ENCODE measurements around the gene ERI3.

The ERI3 gene

GRCh38 chr1:44261171-44261817 is 93.8 kb downstream of the ERI3 start:
- DNase-seq = no peak

GRCh38 chr1:44260792-44261170 is 94.3 kb downstream of the ERI3 start:
- no peak for DNase-seq

- no peak for DNase-seq
These were observed 96.0 kb downstream of the ERI3 start for GRCh38 chr1:44259090-44259489.

GRCh38 chr1:44256762-44257554 is 98.1 kb downstream of the ERI3 start:
- DNase-seq = no peak

- no peak for DNase-seq
These were observed 100.6 kb downstream of the ERI3 start for GRCh38 chr1:44254392-44254910.

GRCh38 chr1:44251989-44252671 is 102.9 kb downstream of the ERI3 start:
- no peak for DNase-seq

- no peak for DNase-seq
These were observed 103.6 kb downstream of the ERI3 start for GRCh38 chr1:44251486-44251885.

GRCh38 chr1:44250068-44250781 is 104.8 kb downstream of the ERI3 start:
- DNase-seq = no peak

- DNase-seq = no peak
These were observed 105.5 kb downstream of the ERI3 start for GRCh38 chr1:44249543-44249942.

- DNase-seq = no peak
These were observed 108.3 kb downstream of the ERI3 start for GRCh38 chr1:44246806-44247205.

GRCh38 chr1:44244986-44245385 is 110.1 kb downstream of the ERI3 start:
- DNase-seq = no peak

- DNase-seq = no peak
These were observed 111.1 kb downstream of the ERI3 start for GRCh38 chr1:44243782-44244495.

- no peak for DNase-seq
These were observed 112.3 kb downstream of the ERI3 start for GRCh38 chr1:44242746-44243145.

- DNase-seq = no peak
These were observed 114.0 kb downstream of the ERI3 start for GRCh38 chr1:44240802-44241671.

GRCh38 chr1:44239961-44240371 is 115.1 kb downstream of the ERI3 start:
- no peak for DNase-seq

- DNase-seq = no peak
These were observed 115.6 kb downstream of the ERI3 start for GRCh38 chr1:44239331-44239960.

- no peak for DNase-seq
These were observed 116.4 kb downstream of the ERI3 start for GRCh38 chr1:44238660-44239059.

GRCh38 chr1:44237721-44238457 is 117.2 kb downstream of the ERI3 start:
- no peak for DNase-seq

- no peak for DNase-seq
These were observed 118.4 kb downstream of the ERI3 start for GRCh38 chr1:44236490-44237272.

All from NCI-H446 (cell line).